IPS-18c (cell line): ENCODE data around the gene TMEM238L.

Experiments used
- H3K4me3 ChIP-seq: 2 replicates; pipeline ENCODE4 v1.7.0; 2013; ENCODE audit warnings: low read depth, mild to moderate bottlenecking, low read length, moderate library complexity; ENCODE audit not compliant: insufficient read depth
- H3K9me3 ChIP-seq: one replicate; pipeline ENCODE4 v1.6.1; 2013; ENCODE audit warnings: mild to moderate bottlenecking, low read length, moderate library complexity; ENCODE audit not compliant: control insufficient read depth, insufficient read depth

The TMEM238L gene

DNA sequence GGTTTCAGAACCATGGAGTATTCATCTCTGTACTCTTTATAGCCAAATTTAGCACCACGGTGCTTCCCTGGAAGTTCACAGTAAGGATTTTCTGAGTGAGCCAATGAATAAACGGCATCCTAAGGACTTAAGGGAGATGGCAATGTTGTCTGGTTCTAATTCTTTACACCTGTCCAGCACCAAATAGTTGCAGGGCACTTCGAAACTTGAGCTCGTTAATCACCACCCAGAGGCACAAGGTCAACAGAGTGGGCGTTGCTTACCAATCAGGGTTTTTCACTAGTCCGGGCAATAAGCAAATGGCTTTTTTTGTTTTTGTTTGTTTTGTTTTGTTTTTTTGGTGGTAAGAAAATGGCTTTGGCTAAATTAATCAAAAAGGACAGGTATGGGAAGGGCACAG is 45.8 kb downstream of the TMEM238L start:
- Histone ChIP-seq H3K9me3 (no peaks in the 10 kb centered on the region), H3K4me3 (no peak overlapping the region)

DNA sequence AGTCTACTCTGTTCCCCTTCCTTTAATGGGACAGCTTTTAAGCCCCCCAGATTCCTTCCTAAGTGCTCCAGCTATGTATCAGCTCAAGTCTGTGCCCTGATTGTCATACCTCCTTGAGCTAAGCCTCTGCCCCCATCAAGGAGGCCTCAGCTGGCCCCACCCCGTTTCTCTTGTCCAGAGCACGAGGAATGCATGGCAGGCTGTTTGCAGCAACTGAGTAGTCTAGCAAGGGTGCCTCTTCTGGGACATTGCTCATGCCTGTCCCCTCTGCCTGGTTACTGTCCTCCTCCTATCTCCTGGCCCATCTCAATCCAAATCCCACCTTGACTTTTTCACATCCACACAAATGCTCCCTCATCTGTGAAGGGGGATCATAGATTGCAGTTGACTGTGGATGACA is 46.3 kb downstream of the TMEM238L start:
- no peaks in the 10 kb centered on the region for H3K9me3 ChIP-seq
- H3K4me3 ChIP-seq: no peak overlapping the region

DNA sequence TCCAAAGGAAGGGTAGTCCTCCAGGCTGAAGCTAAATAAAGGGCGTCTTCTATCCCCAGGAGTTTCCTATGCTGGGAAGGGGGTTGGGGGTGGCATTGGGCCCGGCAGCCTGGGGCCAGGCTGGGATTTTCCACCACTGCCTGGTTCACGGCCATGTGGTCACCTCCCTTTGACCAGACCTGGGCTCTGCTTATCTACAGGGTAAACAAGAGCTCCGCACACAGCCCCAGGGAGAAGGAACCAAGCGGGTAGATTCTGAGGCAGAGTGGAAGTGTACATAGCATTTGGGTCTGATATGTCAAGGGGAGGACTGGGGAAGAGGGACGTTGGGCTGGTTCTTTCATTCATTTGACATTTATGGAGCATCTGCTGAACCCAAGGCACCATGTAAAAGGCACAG is 46.8 kb downstream of the TMEM238L start:
- H3K9me3 ChIP-seq: no peaks in the 10 kb centered on the region
- H3K4me3 ChIP-seq: no peak overlapping the region

DNA sequence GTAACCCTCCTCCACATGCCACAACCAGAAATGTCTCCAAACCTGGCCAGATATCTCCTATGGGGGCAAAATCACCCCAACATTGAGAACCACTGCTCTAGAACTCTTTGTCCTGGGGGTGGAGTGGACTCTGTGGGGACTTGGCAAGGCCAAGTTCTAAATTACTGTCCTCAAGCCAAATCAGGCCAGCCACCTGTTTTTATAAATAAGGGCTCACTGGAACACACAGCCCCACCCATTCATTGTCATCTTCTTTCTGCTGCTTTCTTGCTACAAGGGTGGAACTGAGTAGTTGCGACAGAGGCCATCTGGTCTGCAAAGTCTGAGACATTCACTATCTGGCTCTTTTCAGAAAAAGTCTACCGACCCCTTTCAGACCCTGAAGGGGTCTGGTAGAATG is 47.3 kb downstream of the TMEM238L start:
- Histone ChIP-seq H3K4me3 (no peak overlapping the region), H3K9me3 (no peaks in the 10 kb centered on the region)

DNA sequence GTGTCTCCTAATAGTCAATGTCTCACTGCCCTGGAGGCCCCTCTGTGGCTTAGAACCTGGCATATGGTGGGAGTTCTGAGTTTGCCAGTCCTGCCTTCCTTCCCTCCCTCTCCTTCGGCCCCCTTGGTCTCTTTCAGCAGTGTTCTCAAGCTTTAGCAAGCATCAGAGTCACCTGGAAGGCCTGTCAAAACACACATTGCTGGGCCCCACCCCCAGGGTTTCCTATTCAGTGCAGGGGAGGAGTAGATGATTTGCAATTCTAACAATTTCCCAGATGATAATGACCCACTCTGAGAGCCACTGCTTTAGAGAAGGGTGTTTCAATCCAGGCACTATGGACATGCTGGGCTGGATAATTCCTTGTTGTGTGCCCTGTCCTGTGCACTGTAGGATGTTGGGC is 47.7 kb downstream of the TMEM238L start:
- peak overlapping the region; percentile 1; the same call in 1 of the 2 replicates for H3K4me3 ChIP-seq
- H3K9me3 ChIP-seq: no peaks in the 10 kb centered on the region

DNA sequence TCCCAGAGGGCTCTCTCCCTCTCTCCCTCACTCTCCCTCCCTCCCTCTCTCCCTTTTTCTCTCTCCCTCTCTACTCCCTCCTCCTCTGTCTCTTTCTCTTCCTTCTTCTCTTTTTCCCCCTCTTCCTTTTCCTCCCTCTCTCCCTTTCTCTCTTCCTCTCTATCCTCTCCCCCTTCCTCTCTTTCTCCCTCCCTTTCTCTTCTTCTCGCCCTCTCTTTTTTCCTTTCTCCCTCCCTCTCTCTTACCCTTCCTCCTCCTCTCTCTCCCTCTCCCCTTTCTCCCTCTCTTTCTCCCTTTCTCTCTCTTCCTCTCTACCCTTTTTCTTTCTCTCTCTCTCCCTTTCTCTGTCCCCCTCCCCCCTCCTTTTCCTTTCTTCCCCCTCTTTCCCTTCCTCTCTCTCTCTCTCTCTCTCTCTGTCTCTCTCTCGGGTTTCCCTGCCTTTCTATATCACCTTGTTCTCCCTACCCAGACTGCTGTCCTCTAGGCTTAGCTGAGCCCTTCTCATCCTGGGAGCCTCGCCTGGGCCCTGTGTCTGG is 48.2 kb downstream of the TMEM238L start:
- Histone ChIP-seq H3K9me3 (no peaks in the 10 kb centered on the region), H3K4me3 (peak overlapping the region; percentile 36; the same call in 1 of the 2 replicates)

DNA sequence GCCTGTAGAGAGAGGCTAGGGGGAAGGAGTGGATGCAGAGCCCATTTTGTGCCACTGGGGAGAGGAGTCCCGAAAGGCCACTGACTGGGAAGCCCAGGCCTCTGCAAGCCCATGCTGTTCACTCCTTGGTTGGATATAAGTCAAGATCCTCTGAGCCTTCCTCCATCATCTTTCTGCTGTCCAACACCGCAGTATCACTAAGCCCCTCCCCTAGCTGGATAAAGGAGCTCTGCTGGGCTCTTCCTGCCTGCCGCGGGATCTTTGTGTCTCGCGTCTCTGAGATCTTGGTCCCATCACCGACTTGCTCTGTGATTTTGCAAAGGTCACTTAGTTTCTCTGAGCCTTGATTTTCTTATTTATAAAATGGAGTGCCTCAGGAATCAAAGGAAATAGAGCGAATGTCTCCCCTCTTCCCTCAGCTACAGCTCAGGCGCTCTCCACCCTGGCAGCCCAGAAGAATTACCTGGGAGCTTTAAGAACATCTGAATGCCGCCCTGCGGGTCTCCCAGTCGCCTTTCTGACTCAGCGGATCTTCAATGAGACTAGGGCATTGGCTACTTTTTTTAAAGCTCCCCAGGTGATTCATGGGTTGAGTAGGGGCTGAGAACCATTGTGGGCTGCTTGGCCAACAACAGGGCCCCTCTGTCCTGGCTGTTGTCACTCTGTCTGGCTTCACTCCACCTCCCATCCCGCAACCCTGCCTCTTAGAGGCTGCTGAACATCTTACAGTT is 48.9 kb downstream of the TMEM238L start:
- H3K4me3 ChIP-seq: peak overlapping the region; percentile 36; the same call in 1 of the 2 replicates
- no peaks in the 10 kb centered on the region for H3K9me3 ChIP-seq

DNA sequence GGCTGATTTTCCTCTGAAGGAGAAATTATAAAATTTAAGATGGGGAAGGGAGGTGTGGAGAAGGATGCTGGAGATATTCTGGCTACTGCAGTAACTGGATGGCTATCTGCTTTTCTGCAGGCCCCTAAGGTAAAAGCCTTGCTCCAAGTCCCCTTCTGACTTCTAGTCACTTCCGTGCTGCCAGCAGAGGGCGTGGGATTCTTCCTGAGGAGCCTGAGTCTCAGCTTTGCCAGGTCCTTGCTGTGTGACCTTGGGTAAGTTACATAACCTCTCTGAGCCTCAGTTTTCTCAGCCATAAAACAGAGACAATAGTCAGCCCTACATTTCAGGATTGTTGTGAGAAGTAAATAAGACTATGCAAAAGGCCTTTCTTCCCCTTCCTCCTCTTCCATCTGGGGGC is 49.8 kb downstream of the TMEM238L start:
- H3K9me3 ChIP-seq: no peaks in the 10 kb centered on the region

DNA sequence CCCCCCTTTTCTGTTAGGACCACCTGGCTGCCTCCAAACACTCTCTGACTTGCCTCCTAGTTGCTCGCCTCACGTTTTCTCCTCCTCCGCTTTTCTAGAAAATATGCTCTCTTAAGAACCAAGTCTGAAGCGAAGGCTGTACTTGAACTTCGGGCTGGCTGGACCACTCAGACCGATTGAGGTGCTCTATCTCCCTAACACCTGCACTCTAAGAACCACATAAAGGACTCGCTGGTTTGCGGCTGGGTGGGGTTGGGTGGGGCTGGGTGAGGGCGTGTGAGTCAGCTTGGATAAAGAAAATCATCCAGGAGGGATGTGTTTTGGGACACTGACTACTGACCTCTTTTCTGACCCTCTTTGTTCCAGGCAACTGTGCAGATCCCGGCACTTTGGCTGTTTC is 51.2 kb downstream of the TMEM238L start:
- no peaks in the 10 kb centered on the region for H3K9me3 ChIP-seq

More for the DNA sequence above, 49.8 kb downstream of the TMEM238L start:
- peak overlapping the region; percentile 36; the same call in 1 of the 2 replicates for H3K4me3 ChIP-seq

DNA sequence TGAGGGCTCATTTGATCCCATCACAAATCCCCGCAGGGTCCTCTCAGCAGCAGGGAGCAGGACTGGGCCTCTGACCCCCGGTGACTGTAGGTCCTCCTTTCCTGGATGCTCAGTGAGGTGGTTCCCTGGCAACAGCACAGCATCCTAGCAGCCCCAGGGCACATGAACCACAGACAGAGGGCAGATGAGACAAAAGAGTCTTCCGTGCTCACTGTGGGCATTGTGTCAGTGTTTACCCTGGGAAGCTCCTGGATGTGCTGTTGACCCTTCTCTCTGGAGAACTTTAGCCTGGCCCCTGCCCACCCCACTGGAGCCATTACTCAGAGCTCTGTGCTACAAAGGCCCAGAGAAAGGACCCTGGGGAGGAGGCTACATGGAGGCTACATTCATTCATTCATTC is 52.3 kb downstream of the TMEM238L start:
- no peak overlapping the region for H3K4me3 ChIP-seq

More for the DNA sequence above, 51.2 kb downstream of the TMEM238L start:
- H3K4me3 ChIP-seq: no peak overlapping the region

DNA sequence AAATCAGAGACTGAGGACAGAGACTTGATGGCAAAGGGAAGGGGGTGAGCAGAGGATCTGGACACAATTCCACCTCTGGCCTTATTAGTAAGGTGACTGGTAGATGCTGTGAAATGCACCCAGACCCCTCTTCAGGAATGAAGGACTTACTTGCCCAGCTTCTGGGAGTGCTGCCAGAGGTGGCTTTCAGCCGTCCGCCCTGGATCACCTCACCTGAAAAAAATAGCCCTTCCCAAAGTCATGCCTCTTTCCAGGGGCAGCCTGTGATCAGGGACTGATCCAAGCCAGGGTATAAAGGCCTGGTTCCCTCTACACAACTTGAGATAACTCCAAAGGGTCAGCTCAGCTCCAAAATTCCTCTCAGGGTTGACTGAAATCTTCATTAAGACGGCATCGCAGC is 53.7 kb downstream of the TMEM238L start:
- H3K4me3 ChIP-seq: no peak overlapping the region
- no peaks in the 10 kb centered on the region for H3K9me3 ChIP-seq

More for the DNA sequence above, 52.3 kb downstream of the TMEM238L start:
- no peaks in the 10 kb centered on the region for H3K9me3 ChIP-seq

DNA sequence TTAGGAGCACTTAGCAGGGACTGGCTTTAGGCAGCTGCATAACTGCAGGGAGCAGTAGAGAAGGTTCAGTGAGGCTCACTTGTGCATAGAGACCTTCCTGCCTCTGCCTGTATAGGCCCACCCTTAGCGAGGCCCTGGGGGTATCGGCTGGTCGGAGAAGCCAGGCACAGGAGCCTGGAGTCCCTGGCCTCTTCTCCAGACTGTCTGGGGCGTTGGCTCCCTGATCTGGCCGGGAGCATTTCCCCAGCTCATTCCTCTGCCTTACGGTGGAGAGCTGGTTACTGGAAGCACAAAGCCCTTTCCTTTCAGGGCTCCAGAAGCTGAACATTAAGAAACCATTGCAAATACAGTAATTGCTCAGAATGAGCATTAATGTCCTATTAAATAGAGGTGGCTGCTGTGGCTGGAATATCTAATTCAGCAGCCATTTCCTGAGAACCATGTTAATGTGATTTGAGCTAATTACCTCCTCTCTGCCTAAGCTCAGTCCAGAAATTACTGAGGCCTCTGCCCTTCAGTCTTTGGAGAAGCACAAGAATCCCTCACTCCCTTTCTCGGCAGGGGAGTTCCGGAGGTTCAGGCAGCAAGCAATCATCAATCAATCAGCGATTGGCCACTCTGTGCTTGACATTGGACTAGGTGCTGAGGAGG is 55.2 kb downstream of the TMEM238L start:
- H3K4me3 ChIP-seq: no peak overlapping the region
- H3K9me3 ChIP-seq: no peaks in the 10 kb centered on the region

DNA sequence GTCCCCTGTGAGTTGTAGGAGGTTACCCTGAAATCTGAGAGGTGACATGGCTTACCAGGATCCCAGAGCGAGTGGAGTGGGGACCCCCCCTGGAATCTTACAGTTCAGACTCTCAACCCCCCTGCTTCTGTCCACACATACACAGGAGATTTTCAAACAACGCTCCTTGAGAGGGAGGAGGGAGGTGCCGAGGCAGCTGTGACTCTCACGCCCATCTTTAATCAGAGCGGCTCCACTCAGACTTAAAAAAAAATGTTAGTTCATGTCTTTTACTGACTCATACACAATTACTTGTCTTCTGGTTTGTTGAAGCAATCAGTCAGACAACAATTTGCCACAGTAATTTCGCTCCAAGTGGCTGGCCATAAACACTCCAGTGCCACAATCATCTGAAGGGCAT is 58.7 kb downstream of the TMEM238L start:
- H3K9me3 ChIP-seq: no peaks in the 10 kb centered on the region
- H3K4me3 ChIP-seq: no peak overlapping the region
